Activated CD8-positive, alpha-beta T cell treated with anti-CD3 and anti-CD28 coated beads, Interleukin-2, amount 10 ng/mL, durations not matched to agents 7 days and 5 days (primary cell): ENCODE data around the gene HERC4. TPM values are rescaled to one million over a fixed set of nuclear protein-coding genes. Genes with fewer than 3 reads are reported as not detected.
A peak's percentile ranks its signal among the peaks of the same experiment; 100 is the strongest.

Experiments
- ATAC-seq: fragments of 150-1000 bp; cut with Tn5 transposase; one replicate; pipeline ENCODE4 v1.10.0; 2021; ENCODE audit warnings: moderate library complexity
- CTCF ChIA-PET: fragments of 350-600 bp; sonication (Branson Sonifier 250); formaldehyde crosslinking; loops from one replicate; lab custom pipeline; 2021; ENCODE audit warnings: antibody characterized with exemption; lab: Charles Lee
- POLR2A ChIA-PET: fragments of 350-600 bp; sonication (Branson Sonifier 250); formaldehyde crosslinking; loops from one replicate; lab custom pipeline; 2021; ENCODE audit warnings: antibody characterized with exemption; lab: Charles Lee
- DNase-seq: peaks from one replicate; pipeline ENCODE4 v3.0.0-alpha.2; 2020
- H3K27ac Mint-ChIP-seq: one replicate; pipeline ENCODE4 v1.8.0; 2021; ENCODE audit warnings: mild to moderate bottlenecking, mixed read lengths
- H3K27me3 Mint-ChIP-seq: one replicate; pipeline ENCODE4 v1.8.0; 2021; ENCODE audit warnings: low read depth, mixed read lengths
- H3K36me3 Mint-ChIP-seq: one replicate; pipeline ENCODE4 v1.8.0; 2021; ENCODE audit warnings: low read depth, mixed read lengths
- H3K4me1 Mint-ChIP-seq: one replicate; pipeline ENCODE4 v1.8.0; 2021; ENCODE audit warnings: low read depth, mixed read lengths
- H3K4me3 Mint-ChIP-seq: one replicate; pipeline ENCODE4 v1.8.0; 2021; ENCODE audit warnings: mild to moderate bottlenecking, mixed read lengths
- H3K9me3 Mint-ChIP-seq: one replicate; pipeline ENCODE4 v1.8.0; 2022; ENCODE audit warnings: mixed read lengths; ENCODE audit not compliant: insufficient read depth
- total RNA-seq, 2 experiments: library from RNA; stranded (reverse); gene quantifications; one replicate each; pipeline ENCODE4 v1.2.3, GENCODE V29; 2021

HERC4 gene, protein sequence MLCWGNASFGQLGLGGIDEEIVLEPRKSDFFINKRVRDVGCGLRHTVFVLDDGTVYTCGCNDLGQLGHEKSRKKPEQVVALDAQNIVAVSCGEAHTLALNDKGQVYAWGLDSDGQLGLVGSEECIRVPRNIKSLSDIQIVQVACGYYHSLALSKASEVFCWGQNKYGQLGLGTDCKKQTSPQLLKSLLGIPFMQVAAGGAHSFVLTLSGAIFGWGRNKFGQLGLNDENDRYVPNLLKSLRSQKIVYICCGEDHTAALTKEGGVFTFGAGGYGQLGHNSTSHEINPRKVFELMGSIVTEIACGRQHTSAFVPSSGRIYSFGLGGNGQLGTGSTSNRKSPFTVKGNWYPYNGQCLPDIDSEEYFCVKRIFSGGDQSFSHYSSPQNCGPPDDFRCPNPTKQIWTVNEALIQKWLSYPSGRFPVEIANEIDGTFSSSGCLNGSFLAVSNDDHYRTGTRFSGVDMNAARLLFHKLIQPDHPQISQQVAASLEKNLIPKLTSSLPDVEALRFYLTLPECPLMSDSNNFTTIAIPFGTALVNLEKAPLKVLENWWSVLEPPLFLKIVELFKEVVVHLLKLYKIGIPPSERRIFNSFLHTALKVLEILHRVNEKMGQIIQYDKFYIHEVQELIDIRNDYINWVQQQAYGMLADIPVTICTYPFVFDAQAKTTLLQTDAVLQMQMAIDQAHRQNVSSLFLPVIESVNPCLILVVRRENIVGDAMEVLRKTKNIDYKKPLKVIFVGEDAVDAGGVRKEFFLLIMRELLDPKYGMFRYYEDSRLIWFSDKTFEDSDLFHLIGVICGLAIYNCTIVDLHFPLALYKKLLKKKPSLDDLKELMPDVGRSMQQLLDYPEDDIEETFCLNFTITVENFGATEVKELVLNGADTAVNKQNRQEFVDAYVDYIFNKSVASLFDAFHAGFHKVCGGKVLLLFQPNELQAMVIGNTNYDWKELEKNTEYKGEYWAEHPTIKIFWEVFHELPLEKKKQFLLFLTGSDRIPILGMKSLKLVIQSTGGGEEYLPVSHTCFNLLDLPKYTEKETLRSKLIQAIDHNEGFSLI
- total RNA-seq, result 10 to 100 TPM; 48.8 to 50.1 TPM

DNA sequence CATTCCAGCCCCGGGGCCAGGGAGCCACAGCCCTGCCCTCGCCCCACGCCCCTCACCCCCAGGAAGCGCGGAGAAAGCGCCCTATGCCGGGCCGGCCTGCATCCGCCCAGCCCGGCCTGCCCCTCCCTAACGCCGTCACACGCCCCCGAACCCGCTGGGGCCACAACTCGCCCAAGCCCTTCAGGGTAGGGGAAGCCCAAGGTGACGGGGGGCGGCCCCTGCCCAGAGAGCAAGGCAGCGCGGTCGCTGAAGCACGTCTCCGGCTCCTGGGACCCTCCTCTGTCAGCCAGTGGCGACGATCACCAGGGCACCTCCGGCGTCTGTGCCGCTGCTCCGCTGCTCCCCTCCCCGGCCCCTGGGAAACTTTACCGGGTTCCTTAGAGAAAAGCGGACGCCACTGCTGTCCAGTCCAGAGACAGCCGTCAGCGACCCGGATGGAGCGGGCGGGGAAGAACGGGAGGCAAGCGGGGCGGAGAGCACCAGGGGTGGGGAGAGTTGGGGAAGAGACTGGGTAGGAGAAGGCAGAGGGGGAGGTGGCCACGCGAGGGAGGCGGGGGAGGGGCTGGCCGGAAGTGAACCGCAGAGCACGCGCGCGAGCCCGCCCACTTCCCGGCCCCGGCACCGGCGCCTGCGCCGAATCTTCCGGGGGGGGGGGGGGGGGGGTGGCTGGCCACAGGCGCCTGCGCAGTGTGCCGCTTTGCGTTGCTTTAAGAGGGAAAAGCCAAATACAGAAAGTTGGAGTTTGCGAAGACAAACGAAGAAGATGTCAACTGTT lies at the start of gene HERC4:
TSS of gene HERC4 (minus strand) at position 509 of the 775 bp plus-strand sequence. CDS start 2,175 bp downstream, outside the sequence.
- peak within 1 kb of the TSS; percentile 93 for H3K27ac Mint-ChIP-seq
- ATAC-seq, result peak; percentile 90
- ChIA-PET CTCF (no interaction called here), POLR2A (interaction anchor here (0.6 to 0.8 kb wide), 3 partner anchors 18 to 257 kb away, joined by 3 to 6 read pairs (median 3); partner anchors contain the start of gene HNRNPH3)
- peaks cover 29% of the 10 kb centered on the region for H3K36me3 Mint-ChIP-seq
- H3K4me3 Mint-ChIP-seq, result peak within 1 kb of the TSS; percentile 96
- peak; percentile 92 for DNase-seq
- no peaks in the 10 kb centered on the region for H3K27me3 Mint-ChIP-seq
- H3K4me1 Mint-ChIP-seq, result peaks cover 45% of the 10 kb centered on the region
- no peaks in the 10 kb centered on the region for H3K9me3 Mint-ChIP-seq

DNA sequence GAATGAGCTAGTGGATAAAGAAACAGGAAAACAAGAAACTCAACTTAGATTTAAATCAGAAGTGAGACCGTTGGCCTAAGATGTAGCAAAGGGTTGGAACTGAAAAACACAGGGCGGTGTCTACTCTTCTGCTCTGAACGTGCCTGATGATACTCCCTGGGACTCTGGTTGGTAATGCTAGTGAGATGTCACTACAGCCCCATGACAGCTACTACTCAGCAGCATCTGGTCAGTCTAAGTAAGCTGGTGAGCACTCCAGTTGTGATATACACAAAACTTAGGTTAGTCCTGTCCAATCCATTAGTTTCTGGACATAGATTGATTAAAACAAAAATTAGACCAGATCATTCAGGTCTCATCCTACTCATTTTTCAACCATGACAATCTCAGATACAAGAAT lies 49.6 kb upstream of the HERC4 start:
- no peak for DNase-seq
- H3K4me3 Mint-ChIP-seq, result no peak overlapping the region
- ChIA-PET POLR2A (no interaction called here), CTCF (no interaction called here)
- H3K27me3 Mint-ChIP-seq, result peaks cover 13% of the 10 kb centered on the region
- H3K27ac Mint-ChIP-seq, result no peak overlapping the region
- H3K4me1 Mint-ChIP-seq, result no peaks in the 10 kb centered on the region
- no peaks in the 10 kb centered on the region for H3K9me3 Mint-ChIP-seq
- no peaks in the 10 kb centered on the region for H3K36me3 Mint-ChIP-seq
- no peak for ATAC-seq

DNA sequence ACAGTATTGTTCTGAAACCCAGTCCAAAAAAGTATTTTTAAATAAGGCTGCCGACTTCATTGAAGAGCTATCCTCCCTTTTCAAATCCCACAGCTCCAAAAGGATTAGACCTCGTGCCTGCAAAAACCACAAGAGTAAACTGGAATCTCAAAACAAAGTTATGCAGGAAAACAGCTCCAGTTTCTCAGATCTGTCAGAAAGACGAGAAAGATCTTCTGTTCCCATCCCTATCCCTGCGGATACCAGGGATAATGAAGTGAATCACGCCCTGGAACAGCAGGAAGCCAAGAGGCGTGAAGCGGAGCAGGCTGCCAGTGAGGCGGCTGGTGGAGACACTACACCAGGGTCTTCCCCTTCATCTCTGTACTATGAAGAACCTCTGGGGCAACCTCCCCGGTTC lies 46.8 kb upstream of the HERC4 start:
- DNase-seq (no peak), ATAC-seq (no peak)
- Mint-ChIP-seq H3K27me3 (peaks cover 17% of the 10 kb centered on the region), H3K4me3 (no peak overlapping the region), H3K36me3 (no peaks in the 10 kb centered on the region), H3K9me3 (no peaks in the 10 kb centered on the region), H3K27ac (no peak overlapping the region), H3K4me1 (no peaks in the 10 kb centered on the region)
- CTCF ChIA-PET, result no interaction called here
- POLR2A ChIA-PET, result no interaction called here

DNA sequence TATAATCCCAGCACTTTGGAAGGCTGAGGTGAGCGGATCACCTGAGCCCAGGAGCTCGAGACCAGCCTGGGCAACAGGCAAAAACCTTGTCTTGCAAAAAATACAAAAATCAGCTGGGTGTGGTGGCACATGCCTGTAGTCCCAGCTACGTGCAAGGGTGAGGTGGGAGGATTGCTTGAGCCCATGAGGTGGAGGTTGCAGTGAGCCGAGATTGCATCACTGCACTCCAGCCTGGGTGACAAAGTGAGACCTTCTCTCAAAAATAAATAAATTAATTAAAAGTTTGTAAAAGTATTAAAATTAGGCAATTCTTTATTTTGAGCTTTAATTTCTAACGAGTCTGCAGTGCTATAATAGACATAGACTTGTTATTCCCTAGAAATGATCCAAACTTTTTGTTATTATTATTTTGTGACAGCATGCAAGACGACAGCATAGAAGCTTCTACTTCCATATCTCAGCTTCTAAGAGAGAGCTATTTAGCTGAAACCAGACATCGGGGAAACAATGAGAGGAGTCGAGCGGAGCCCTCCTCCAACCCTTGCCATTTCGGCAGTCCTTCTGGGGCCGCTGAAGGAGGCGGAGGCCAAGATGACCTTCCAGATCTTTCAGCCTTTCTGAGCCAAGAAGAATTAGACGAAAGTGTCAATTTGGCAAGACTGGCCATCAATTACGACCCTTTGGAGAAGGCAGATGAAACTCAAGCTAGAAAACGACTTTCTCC lies 46.1 kb upstream of the HERC4 start:
- H3K4me1 Mint-ChIP-seq, result no peaks in the 10 kb centered on the region
- no peak for DNase-seq
- ChIA-PET POLR2A (no interaction called here), CTCF (no interaction called here)
- no peak for ATAC-seq
- H3K4me3 Mint-ChIP-seq, result no peak overlapping the region
- no peak overlapping the region for H3K27ac Mint-ChIP-seq
- H3K36me3 Mint-ChIP-seq, result no peaks in the 10 kb centered on the region
- H3K9me3 Mint-ChIP-seq, result no peaks in the 10 kb centered on the region
- peaks cover 13% of the 10 kb centered on the region for H3K27me3 Mint-ChIP-seq

DNA sequence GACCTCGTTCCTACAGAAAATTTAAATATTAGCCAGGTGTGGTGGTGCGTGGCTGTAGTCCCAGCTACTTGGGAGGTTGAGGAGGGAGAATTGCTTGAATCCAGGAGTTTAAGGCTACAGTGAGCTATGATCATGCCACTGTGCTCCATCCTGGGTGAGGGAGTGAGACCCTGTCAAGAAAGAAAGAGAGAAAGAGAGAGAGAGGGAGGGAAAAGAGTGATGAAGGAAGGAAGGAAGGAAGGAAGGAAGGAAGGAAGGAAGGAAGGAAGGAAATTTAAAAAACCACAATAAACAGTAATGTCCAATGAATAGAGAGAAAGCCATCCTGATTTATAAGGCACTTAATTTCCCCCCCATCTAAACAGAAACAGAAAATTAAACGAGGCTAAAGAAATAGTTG lies 43.6 kb upstream of the HERC4 start:
- POLR2A ChIA-PET, result no interaction called here
- Mint-ChIP-seq H3K36me3 (no peaks in the 10 kb centered on the region), H3K27ac (no peak overlapping the region), H3K9me3 (no peaks in the 10 kb centered on the region), H3K27me3 (peaks cover 12% of the 10 kb centered on the region), H3K4me1 (no peaks in the 10 kb centered on the region), H3K4me3 (no peak overlapping the region)
- no peak for ATAC-seq
- CTCF ChIA-PET, result no interaction called here
- no peak for DNase-seq

DNA sequence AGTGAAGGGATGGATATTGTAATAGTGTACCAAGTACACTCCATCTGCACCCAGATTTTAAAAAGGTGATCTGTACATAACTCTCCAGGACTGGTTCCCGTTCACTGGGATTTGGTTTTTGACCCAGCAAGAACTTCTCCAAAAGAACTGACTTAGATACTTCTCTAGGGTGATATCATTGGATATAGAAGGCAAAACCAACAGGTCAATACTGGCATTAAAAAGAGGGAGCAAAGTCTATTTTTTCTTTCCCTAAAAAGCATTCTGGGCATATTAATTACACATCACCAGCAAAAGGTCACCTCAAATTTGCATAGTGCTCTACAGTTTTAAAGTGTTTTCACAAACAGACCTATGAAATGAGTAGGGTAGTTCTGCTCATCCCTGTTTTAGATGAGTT lies 37.8 kb upstream of the HERC4 start:
- Mint-ChIP-seq H3K4me3 (no peak overlapping the region), H3K27ac (no peak overlapping the region), H3K36me3 (no peaks in the 10 kb centered on the region), H3K27me3 (peaks cover 15% of the 10 kb centered on the region), H3K9me3 (no peaks in the 10 kb centered on the region), H3K4me1 (no peaks in the 10 kb centered on the region)
- no peak for DNase-seq
- no peak for ATAC-seq
- POLR2A ChIA-PET, result no interaction called here
- CTCF ChIA-PET, result no interaction called here

DNA sequence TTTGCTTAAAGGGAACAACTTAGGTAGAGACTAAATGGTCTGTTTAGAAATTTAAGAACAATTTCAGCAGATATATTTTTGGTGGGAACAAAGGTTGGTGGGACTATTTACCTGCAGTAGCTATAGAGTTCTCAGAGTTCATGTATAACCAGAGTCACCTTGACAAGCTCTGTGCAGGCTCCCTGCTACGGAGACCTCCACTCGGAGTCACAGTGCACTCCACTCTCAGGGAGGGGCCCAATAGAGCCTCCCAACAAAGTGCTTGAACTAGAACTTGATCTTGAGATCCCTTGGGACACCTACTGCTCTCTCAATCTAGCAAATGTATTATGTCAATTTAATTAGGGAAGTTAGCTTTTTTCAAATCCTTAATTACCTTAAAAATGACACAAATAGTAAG lies 36.5 kb upstream of the HERC4 start:
- H3K36me3 Mint-ChIP-seq, result no peaks in the 10 kb centered on the region
- no peaks in the 10 kb centered on the region for H3K4me1 Mint-ChIP-seq
- no peak overlapping the region for H3K27ac Mint-ChIP-seq
- no peak overlapping the region for H3K4me3 Mint-ChIP-seq
- ATAC-seq (no peak), DNase-seq (no peak)
- ChIA-PET CTCF (interaction anchor here (1.6 kb wide), 2 partner anchors 21 to 101 kb away, joined by 3 read pairs; no protein-coding TSS in a partner anchor), POLR2A (no interaction called here)
- H3K9me3 Mint-ChIP-seq, result no peaks in the 10 kb centered on the region
- H3K27me3 Mint-ChIP-seq, result peaks cover 12% of the 10 kb centered on the region

DNA sequence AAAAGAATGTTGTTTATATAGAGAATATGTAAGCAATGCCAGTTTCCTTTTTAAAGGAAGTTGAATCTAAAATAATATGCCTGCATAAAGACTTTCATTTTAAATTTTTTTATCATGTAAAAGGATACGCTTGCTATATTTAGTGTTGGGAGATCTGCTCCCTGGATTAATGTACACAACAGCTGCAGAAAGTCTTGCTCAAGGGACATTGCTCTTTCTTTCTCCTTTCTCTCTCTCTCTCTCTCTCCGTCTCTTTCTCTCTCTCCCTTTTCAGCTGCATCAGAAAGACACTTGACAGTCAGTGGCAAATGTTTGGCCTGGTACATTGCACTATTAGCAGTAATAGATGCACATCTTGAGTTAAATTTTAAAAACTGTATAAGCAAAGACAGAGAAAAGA lies 34.9 kb upstream of the HERC4 start:
- Mint-ChIP-seq H3K4me3 (no peak overlapping the region), H3K9me3 (no peaks in the 10 kb centered on the region), H3K36me3 (no peaks in the 10 kb centered on the region), H3K4me1 (no peaks in the 10 kb centered on the region), H3K27me3 (peaks cover 9% of the 10 kb centered on the region), H3K27ac (no peak overlapping the region)
- ATAC-seq, result no peak
- POLR2A ChIA-PET, result no interaction called here
- CTCF ChIA-PET, result interaction anchor here (0.5 to 1.6 kb wide), 2 partner anchors 103 to 644 kb away, joined by 3 read pairs; no protein-coding TSS in a partner anchor
- no peak for DNase-seq

DNA sequence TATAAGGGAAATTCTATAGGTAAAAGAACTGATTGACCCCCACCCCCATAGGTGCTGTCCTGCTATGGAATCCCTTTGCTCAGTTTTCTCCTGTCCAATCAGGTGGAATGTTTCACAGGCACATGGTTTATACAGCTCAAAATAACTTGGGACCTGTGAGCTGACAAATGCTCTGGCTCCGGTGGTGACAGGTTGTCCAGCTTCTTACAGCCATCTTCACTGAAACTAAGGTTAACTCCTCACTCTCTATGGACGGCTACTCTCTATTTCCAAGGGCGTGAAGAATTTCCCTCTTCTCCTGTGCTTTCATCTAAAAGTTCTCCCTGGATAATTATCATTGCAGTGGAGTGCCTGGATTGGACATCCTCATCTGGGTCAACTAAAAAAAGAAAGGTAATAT lies 34.2 kb upstream of the HERC4 start, which contains the start of gene MYPN:
TSS of gene MYPN (plus strand) at position 158 of the 400 bp plus-strand sequence. CDS start 11,951 bp downstream, outside the sequence.
- POLR2A ChIA-PET, result no interaction called here
- Mint-ChIP-seq H3K9me3 (no peaks in the 10 kb centered on the region), H3K4me1 (no peaks in the 10 kb centered on the region), H3K4me3 (no peak within 1 kb of the TSS), H3K27ac (no peak within 1 kb of the TSS), H3K36me3 (no peaks in the 10 kb centered on the region), H3K27me3 (peaks cover 9% of the 10 kb centered on the region)
- CTCF ChIA-PET, result no interaction called here
- DNase-seq (no peak), ATAC-seq (no peak)

DNA sequence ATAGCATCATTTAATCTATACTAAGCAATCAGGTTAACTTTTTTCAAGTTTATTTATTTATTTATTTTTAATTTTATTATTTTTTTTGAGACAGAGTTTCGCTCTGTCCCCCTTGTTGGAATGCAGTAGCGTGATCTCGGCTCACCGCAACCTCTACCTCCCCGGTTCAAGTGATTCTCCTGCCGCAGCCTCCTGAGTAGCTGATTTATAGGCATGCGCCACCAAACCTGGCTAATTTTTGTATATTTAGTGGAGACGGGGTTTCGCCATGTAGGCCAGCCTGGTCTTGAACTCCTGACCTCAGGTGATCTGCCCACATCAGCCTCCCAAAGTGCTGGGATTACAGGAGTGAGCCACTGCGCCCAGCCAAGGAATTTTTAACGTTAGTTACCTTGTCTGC lies 33.6 kb upstream of the HERC4 start:
- H3K27ac Mint-ChIP-seq, result no peak overlapping the region

More for the DNA sequence above, 33.6 kb upstream of the HERC4 start:
- ChIA-PET CTCF (interaction anchor here (0.7 kb wide), 1 partner anchor 39 kb away, joined by 3 read pairs; no protein-coding TSS in a partner anchor), POLR2A (no interaction called here)
- Mint-ChIP-seq H3K4me1 (no peaks in the 10 kb centered on the region), H3K27me3 (peaks cover 13% of the 10 kb centered on the region), H3K9me3 (no peaks in the 10 kb centered on the region), H3K36me3 (no peaks in the 10 kb centered on the region), H3K4me3 (no peak overlapping the region)
- ATAC-seq (no peak), DNase-seq (no peak)
